Measurements from ENCODE around the gene ZER1. TPM values are rescaled to one million over a fixed set of nuclear protein-coding genes. Genes with fewer than 3 reads are reported as not detected.

Gene ZER1
- total and polyA plus RNA-seq, 5 donors from 2014 or later, result 31.9 to 44.7 (median 38.1) TPM

- no peaks in the 10 kb centered on the region for H3K27me3 ChIP-seq (ENCODE audit: control insufficient read depth, insufficient read depth, low read length)
- H3K27me3 Mint-ChIP-seq, result peaks cover 5% of the 10 kb centered on the region
- peaks cover 26% of the 10 kb centered on the region for H3K36me3 Mint-ChIP-seq
- H3K27ac Mint-ChIP-seq, result no peak overlapping the region
- peak in 1 of 3 donors; percentile 60 for DNase-seq
- peaks cover 51% of the 10 kb centered on the region for H3K4me1 ChIP-seq (ENCODE audit: control insufficient read depth, insufficient read depth, low read length, poor library complexity, severe bottlenecking)
- H3K27ac ChIP-seq (ENCODE audit: insufficient read depth, low read length, poor library complexity, severe bottlenecking), result peak overlapping the region; percentile 91
- peaks cover 25 to 67% (median 51%) of the 10 kb centered on the region in 4 donors for H3K4me1 Mint-ChIP-seq
- H3K4me3 Mint-ChIP-seq, result peak overlapping the region in 3 of 4 donors; percentile 61 to 93 (median 62)
- no peaks in the 10 kb centered on the region for H3K9me3 Mint-ChIP-seq
- H3K4me3 ChIP-seq (ENCODE audit: low read depth, low read length), result no peak overlapping the region
- H3K9me3 ChIP-seq (ENCODE audit: control insufficient read depth in 2 of 2, low read length in 2 of 2), result no peaks in the 10 kb centered on the region
- ATAC-seq (ENCODE audit: low read depth in 2 of 2), result peak; percentile 6 to 13
- H3K36me3 ChIP-seq (ENCODE audit: control insufficient read depth, insufficient read depth, low read length), result peaks cover 26% of the 10 kb centered on the region
Measured at GRCh38 chr9:128689293-128689774, 82.4 kb downstream of the ZER1 start.

- Histone ChIP-seq H3K4me1 (ENCODE audit: control insufficient read depth, insufficient read depth, low read length, poor library complexity, severe bottlenecking) (peaks cover 57% of the 10 kb centered on the region), H3K4me3 (ENCODE audit: low read depth, low read length) (peak within 1 kb of the TSS; percentile 70), H3K9me3 (ENCODE audit: control insufficient read depth in 2 of 2, low read length in 2 of 2) (no peaks in the 10 kb centered on the region), H3K36me3 (ENCODE audit: control insufficient read depth, insufficient read depth, low read length) (peaks cover 20% of the 10 kb centered on the region), H3K27me3 (ENCODE audit: control insufficient read depth, insufficient read depth, low read length) (no peaks in the 10 kb centered on the region), H3K27ac (ENCODE audit: insufficient read depth, low read length, poor library complexity, severe bottlenecking) (peak within 1 kb of the TSS; percentile 91)
- Mint-ChIP-seq H3K9me3 (no peaks in the 10 kb centered on the region), H3K4me1 (peaks cover 25 to 70% (median 54%) of the 10 kb centered on the region in 4 donors), H3K36me3 (peaks cover 23% of the 10 kb centered on the region), H3K4me3 (peak within 1 kb of the TSS; percentile 92 to 100 (median 94)), H3K27ac (peak within 1 kb of the TSS; percentile 91 to 97 (median 95)), H3K27me3 (peaks cover 5% of the 10 kb centered on the region)
- ATAC-seq (ENCODE audit: low read depth in 2 of 2) (peak; percentile 76 to 77), DNase-seq (peak; percentile 88 to 95 (median 92))
Measured at GRCh38 chr9:128688501-128689292, 83.0 kb downstream of the ZER1 start, which contains the start of gene SET. TSS of gene SET (plus strand) at chr9:128689222. CDS start at chr9:128689583, 361 bp downstream.

DNA sequence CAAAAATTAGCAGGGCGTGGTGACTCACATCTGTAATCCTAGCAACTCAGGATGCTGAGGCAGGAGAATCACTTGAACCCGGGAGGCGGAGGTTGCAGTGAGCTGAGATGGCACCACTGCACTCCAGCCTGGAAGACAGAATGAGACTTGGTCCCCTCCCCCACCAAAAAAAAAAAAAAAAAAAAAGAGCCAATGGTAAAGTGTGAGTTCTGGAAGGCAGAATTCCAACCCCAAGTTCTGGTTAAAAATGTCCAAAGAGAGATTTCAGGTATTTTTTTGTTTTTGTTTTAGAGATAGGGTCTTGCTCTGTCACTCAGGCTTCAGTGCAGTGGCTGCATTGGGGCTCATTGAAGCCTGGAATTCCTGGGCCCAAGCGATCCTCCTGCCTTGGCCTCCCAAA is 84.3 kb downstream of the ZER1 start:
- H3K27me3 ChIP-seq (ENCODE audit: control insufficient read depth, insufficient read depth, low read length), result no peaks in the 10 kb centered on the region
- H3K36me3 Mint-ChIP-seq, result peaks cover 15% of the 10 kb centered on the region
- H3K4me1 Mint-ChIP-seq, result peaks cover 24 to 71% (median 52%) of the 10 kb centered on the region in 4 donors
- H3K27ac ChIP-seq (ENCODE audit: insufficient read depth, low read length, poor library complexity, severe bottlenecking), result peak overlapping the region; percentile 91
- peaks cover 5% of the 10 kb centered on the region for H3K27me3 Mint-ChIP-seq
- H3K4me1 ChIP-seq (ENCODE audit: control insufficient read depth, insufficient read depth, low read length, poor library complexity, severe bottlenecking), result peaks cover 66% of the 10 kb centered on the region
- no peaks in the 10 kb centered on the region for H3K9me3 Mint-ChIP-seq
- H3K4me3 Mint-ChIP-seq, result peak overlapping the region; percentile 57 to 100 (median 96)
- DNase-seq (no peak), ATAC-seq (ENCODE audit: low read depth in 2 of 2) (no peak)
- no peak overlapping the region for H3K4me3 ChIP-seq (ENCODE audit: low read depth, low read length)
- no peaks in the 10 kb centered on the region for H3K9me3 ChIP-seq (ENCODE audit: control insufficient read depth in 2 of 2, low read length in 2 of 2)
- peaks cover 8% of the 10 kb centered on the region for H3K36me3 ChIP-seq (ENCODE audit: control insufficient read depth, insufficient read depth, low read length)
- H3K27ac Mint-ChIP-seq, result peak overlapping the region in 2 of 3 donors; percentile 94 to 97

DNA sequence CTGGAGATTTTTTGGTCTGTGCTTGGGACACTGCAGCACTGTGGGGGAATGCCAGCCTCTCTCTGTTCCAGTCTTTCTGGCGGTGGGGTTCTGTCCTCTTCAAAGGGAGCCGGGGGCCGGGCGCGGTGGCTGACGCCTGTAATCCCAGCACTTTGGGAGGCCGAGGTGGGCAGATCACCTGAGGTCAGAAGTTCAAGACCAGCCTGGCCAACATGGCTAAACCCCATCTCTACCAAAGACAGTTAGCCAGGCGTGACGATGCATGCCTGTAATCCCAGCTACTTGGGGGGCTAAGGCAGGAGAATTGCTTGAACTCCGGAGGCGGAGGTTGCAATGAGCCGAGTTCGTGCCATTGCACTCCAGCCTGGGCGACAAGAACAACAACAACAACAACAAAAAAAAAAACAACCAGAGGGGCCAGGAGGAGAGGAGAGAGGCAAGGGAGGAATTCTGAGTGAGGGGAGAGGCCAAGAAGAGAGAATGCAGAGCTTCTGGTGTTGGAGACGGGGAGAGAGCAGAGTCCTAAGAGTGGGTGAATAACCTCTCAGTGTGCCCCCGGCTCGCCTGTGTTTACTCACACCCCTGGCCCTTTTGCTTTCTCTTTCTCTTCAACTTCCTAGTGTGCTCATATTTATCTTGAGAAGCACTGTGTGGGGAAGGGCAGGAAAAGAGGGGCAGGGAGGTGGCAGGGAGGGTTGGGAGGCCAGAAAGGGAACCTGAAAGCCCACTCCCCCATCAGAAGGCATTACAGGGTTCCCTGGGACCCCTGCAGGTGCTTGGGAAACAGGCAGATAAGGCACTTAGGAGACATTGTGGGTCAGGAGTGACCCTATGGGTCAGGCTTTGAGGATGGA is 85.9 kb downstream of the ZER1 start:
- ATAC-seq (ENCODE audit: low read depth in 2 of 2) (peak; percentile 13 to 16), DNase-seq (peak in 2 of 3 donors; percentile 39 to 79)
- Histone ChIP-seq H3K27me3 (ENCODE audit: control insufficient read depth, insufficient read depth, low read length) (no peaks in the 10 kb centered on the region), H3K4me1 (ENCODE audit: control insufficient read depth, insufficient read depth, low read length, poor library complexity, severe bottlenecking) (peaks cover 59% of the 10 kb centered on the region), H3K27ac (ENCODE audit: insufficient read depth, low read length, poor library complexity, severe bottlenecking) (peak overlapping the region; percentile 83), H3K36me3 (ENCODE audit: control insufficient read depth, insufficient read depth, low read length) (no peaks in the 10 kb centered on the region), H3K9me3 (ENCODE audit: control insufficient read depth in 2 of 2, low read length in 2 of 2) (no peaks in the 10 kb centered on the region), H3K4me3 (ENCODE audit: low read depth, low read length) (peak overlapping the region; percentile 92)
- H3K9me3 Mint-ChIP-seq, result no peaks in the 10 kb centered on the region
- peak overlapping the region; percentile 94 to 100 (median 97) for H3K27ac Mint-ChIP-seq
- peak overlapping the region; percentile 93 to 100 (median 98) for H3K4me3 Mint-ChIP-seq
- H3K36me3 Mint-ChIP-seq, result peaks cover 4% of the 10 kb centered on the region
- H3K4me1 Mint-ChIP-seq, result peaks cover 13 to 67% (median 42%) of the 10 kb centered on the region in 4 donors
- H3K27me3 Mint-ChIP-seq, result peaks cover 5% of the 10 kb centered on the region

DNA sequence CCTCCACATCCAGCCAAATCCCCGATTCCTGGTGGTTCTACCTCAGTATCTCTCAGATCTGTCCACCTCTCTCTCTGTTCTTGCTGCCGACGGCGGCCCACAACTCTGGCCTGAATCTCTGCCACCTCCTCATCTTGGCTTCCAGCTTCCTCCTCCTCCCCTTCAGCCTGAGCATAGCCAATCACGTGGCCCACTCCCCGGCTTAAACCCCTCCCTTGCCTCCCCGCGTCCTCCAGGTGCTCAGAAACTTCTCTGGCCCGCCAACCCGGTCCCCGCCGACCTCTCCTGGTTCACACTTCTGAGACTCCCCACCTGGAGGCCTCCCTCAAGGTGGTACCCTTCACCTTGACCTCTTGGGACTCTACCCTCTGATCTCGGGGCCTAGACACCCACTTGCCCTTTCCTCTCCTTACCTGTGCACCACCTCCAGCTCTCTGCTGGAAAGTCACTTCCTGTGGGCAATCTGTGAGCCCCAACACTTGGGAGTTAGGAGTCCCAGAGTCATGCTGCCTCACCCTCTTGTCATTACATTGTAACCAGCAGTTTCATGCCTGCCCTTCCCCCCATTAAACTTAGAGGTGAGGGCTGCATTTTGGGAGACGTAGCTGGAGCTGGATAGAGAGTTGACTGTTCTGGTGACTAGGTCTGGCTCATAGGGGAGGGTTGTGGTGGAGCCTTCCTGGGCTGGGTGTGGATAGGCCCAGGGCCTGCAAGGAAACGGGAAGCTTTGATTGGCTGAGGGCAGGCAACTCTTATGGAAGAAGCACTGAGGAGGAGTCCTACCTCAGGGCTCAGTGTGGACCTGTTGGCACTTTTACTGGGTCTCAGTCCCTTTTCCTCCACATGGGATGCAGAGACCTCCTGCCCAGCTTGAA is 87.2 kb downstream of the ZER1 start:
- Histone ChIP-seq H3K27ac (ENCODE audit: insufficient read depth, low read length, poor library complexity, severe bottlenecking) (peak overlapping the region; percentile 83), H3K9me3 (ENCODE audit: control insufficient read depth in 2 of 2, low read length in 2 of 2) (no peaks in the 10 kb centered on the region), H3K36me3 (ENCODE audit: control insufficient read depth, insufficient read depth, low read length) (no peaks in the 10 kb centered on the region), H3K4me3 (ENCODE audit: low read depth, low read length) (peak overlapping the region; percentile 92), H3K4me1 (ENCODE audit: control insufficient read depth, insufficient read depth, low read length, poor library complexity, severe bottlenecking) (peaks cover 51% of the 10 kb centered on the region), H3K27me3 (ENCODE audit: control insufficient read depth, insufficient read depth, low read length) (no peaks in the 10 kb centered on the region)
- peaks cover 5% of the 10 kb centered on the region for H3K27me3 Mint-ChIP-seq
- H3K4me1 Mint-ChIP-seq, result peaks cover 13 to 62% (median 37%) of the 10 kb centered on the region in 4 donors
- DNase-seq, result peak; percentile 73 to 90 (median 73)
- H3K27ac Mint-ChIP-seq, result peak overlapping the region; percentile 94 to 100 (median 97)
- peak; percentile 42 to 49 for ATAC-seq (ENCODE audit: low read depth in 2 of 2)
- H3K4me3 Mint-ChIP-seq, result peak overlapping the region; percentile 93 to 100 (median 98)
- H3K36me3 Mint-ChIP-seq, result no peaks in the 10 kb centered on the region
- H3K9me3 Mint-ChIP-seq, result no peaks in the 10 kb centered on the region

DNA sequence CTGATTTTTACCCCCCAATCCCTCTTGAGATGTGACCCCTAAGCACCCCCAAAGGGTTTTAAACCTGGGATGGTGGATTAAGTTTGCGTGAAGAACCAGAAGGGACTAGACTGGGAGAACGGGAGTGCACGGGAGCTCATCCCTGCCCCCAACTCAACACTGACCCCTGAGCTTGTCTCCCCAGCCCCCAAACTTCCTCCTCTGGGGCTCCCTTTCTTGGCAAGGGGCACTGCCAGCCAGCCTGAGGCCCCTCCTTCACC is 87.7 kb downstream of the ZER1 start:
- no peaks in the 10 kb centered on the region for H3K27me3 ChIP-seq (ENCODE audit: control insufficient read depth, insufficient read depth, low read length)
- H3K4me1 ChIP-seq (ENCODE audit: control insufficient read depth, insufficient read depth, low read length, poor library complexity, severe bottlenecking), result peaks cover 51% of the 10 kb centered on the region
- DNase-seq (no peak), ATAC-seq (ENCODE audit: low read depth in 2 of 2) (no peak)
- no peaks in the 10 kb centered on the region for H3K36me3 ChIP-seq (ENCODE audit: control insufficient read depth, insufficient read depth, low read length)
- Mint-ChIP-seq H3K27ac (peak overlapping the region; percentile 94 to 100 (median 97)), H3K36me3 (no peaks in the 10 kb centered on the region), H3K4me1 (peaks cover 13 to 62% (median 38%) of the 10 kb centered on the region in 4 donors), H3K9me3 (no peaks in the 10 kb centered on the region), H3K4me3 (peak overlapping the region; percentile 93 to 100 (median 98)), H3K27me3 (peaks cover 5% of the 10 kb centered on the region)
- H3K27ac ChIP-seq (ENCODE audit: insufficient read depth, low read length, poor library complexity, severe bottlenecking), result peak overlapping the region; percentile 83
- H3K9me3 ChIP-seq (ENCODE audit: control insufficient read depth in 2 of 2, low read length in 2 of 2), result no peaks in the 10 kb centered on the region
- peak overlapping the region; percentile 92 for H3K4me3 ChIP-seq (ENCODE audit: low read depth, low read length)

All from CD4-positive, CD25-positive, alpha-beta regulatory T cell (primary cell).